HG02610 (cell line): Measurements from ENCODE around the gene TGM5.
"Not testable (repeated sequence)": the region's sequence is repeated elsewhere in the genome, so short reads cannot be mapped to it uniquely, and the experiment has no call there.

Source experiments
- ATAC-seq: cut with Tn5 transposase; IDR thresholded peaks from one replicate; pipeline ENCODE4 v1.9.1; 2021; ENCODE audit warnings: mild to moderate bottlenecking, moderate library complexity; ENCODE audit not compliant: unreplicated experiment

TGM5 gene

DNA sequence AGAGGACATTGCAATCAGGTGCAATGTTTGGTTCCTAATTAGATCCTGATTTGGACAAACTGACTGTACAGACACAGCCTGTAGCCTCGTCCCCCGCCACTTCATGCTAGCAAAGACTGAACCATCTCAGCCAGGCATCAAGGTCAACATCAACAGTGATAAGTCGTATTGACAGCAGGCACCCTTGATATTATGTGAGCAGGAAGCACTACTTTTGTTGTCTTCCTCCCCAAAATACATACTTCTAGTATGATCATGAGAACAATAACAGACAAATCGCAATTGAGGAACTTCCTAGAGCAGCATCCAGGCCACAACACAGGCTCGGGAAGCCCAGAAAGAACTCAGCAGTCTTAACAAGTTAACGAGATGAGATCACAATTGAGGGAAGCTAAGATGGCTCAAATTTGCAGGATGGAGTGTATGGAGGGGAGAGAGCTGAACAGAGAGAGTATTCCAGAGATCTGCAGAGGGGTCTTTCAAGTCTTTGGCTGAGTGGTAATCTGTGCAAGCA is 20.4 kb downstream of the TGM5 start:
- no peak for ATAC-seq

DNA sequence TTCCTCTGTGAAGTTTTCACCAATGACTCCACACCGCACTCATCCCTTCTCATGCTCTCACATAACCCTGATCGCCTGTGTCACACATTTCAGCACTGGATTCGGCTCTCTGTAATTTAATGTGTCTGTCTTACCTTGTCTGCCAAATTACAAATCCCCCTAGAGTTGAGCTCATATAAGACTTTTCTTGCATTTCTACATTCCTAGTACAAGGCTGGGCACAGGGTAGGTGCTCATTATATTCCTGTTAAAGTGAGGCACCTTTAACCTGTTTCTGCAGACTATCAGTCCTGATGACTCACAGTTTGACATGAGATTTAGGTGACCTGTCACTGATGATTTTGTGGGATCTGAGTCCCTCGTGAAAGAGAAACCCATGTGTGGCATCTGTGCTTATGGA is 22.6 kb downstream of the TGM5 start:
- no peak for ATAC-seq

DNA sequence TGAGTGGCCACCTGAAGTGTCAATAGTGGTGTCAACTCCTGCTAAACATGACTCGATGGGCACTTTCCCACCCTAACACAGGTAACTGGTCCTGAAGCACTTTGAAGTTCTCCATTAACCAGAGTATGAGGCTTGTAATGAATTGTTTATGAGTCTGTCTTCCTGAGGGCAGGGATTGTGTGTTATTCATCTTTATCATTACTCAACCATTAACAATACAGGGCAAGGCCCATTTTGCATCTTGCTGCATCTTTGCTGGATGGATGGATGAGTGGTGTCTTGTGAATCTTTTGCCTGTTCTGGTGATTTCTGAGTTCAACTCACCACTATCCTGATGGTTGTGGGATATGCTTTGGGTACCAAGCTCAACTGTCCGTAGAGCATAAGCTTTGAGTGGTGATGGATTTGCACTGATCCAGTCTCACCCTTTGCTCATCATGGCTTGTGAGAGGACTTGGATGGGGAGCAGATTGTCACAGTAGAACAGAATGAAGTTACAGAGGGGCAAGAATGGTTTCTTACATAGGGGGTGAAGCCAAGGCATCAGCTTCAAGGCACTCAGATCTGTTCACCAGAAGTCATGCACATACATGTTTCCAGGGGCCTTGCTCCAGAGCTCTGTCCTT is 23.6 kb downstream of the TGM5 start:
- no peak for ATAC-seq

DNA sequence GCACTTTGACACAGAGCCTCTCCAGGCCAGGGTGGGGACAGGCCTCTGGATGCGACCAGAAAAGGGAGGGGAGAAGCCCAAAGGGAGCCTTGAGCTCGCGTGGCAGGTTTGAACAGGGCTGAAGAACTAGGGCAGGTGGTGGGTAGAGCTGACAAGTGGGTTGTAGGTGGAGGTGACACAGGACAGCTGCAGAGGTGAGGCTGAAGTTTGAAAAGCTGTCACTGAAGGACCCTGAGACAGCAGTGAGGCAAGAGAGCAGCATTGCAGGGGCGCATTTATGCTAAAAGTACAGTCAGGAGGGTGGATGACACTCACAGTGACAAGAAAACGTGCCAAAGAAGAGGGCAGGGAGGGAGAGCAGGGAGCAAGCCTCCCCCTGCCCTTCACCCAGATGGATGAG is 24.1 kb downstream of the TGM5 start:
- ATAC-seq, result no peak

DNA sequence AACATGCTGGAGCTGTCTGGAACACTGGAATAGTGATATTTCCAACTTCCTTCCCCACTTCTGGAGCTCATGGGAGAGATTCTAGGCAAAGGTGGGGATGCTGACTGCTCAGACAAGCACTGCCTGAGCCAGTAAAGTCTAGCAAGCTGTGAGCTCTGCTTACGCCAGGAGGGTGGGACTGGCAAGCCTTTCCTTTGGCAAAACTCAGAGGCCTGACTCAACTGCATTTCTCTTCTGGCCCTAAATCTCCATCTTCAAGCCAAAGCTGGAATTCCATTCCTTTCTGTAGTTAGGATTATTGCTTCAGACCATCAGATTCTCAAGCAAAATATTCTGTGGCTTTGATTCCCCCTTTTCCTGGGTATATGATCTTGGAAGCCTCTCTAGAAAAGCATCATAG is 25.6 kb downstream of the TGM5 start:
- no peak for ATAC-seq

- no peak for ATAC-seq
Observed at GRCh38 chr15:43239732-43240491, 26.8 kb downstream of the TGM5 start.

- no peak for ATAC-seq
Observed at GRCh38 chr15:43238671-43239131, 28.0 kb downstream of the TGM5 start.

GRCh38 chr15:43237842-43238470 is 28.8 kb downstream of the TGM5 start:
- ATAC-seq, result no peak

GRCh38 chr15:43235536-43235935 is 31.2 kb downstream of the TGM5 start:
- no peak for ATAC-seq

DNA sequence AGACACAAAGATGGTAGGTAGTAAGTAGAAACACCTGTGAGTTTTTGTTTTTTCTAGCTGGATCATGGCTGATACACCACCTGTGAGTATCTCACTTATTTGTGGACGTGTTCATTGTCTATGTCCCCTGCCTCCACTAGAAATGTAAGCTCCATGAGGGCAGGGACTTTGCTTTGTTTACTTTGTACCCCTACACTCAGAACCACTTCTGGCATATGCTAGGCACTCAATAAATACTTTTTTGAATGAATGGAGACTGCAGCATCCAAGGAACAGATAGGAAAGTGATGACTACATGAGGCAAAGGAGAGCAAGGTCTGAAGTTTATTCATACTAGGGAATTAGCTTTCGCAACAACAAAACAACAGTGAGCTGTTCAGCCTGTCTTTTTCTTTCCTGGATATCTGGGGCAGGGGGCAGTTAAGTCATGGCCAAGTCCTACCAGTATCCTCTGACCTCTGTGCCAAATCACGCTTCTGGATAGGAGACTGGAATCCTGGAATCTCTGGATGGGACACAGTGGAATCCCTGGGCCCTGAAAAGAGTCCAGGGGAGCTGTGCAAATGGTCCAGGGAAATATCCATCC is 34.3 kb downstream of the TGM5 start:
- no peak for ATAC-seq

DNA sequence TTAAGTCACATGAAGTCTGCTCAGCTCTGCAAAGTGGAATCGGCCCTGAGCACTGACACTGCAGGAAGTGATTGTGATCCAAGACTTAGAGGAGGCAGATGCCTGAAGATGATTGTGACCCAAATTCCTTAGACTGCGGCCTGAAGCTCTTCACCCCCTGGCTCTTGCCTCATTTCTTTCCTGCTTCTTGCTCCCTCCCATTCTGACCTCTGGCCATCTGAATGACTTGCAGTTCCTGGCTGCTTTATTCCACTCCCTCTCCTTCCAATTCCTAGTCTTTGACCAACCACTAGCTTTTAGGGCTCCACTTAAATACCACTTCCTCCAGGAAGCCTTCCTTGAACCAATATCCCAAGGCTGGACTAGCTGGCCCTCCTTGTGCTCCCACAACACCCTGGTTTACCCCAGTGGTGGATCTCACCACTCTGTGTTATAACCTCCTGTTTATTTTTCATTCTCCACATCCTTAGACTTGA is 36.0 kb downstream of the TGM5 start:
- ATAC-seq, result no peak

GRCh38 chr15:43229977-43230376 is 36.8 kb downstream of the TGM5 start:
- ATAC-seq, result no peak

- ATAC-seq, result no peak
Observed at GRCh38 chr15:43226436-43227305, 40.1 kb downstream of the TGM5 start.

GRCh38 chr15:43225950-43226255 is 40.8 kb downstream of the TGM5 start:
- ATAC-seq, result not testable (repeated sequence)

DNA sequence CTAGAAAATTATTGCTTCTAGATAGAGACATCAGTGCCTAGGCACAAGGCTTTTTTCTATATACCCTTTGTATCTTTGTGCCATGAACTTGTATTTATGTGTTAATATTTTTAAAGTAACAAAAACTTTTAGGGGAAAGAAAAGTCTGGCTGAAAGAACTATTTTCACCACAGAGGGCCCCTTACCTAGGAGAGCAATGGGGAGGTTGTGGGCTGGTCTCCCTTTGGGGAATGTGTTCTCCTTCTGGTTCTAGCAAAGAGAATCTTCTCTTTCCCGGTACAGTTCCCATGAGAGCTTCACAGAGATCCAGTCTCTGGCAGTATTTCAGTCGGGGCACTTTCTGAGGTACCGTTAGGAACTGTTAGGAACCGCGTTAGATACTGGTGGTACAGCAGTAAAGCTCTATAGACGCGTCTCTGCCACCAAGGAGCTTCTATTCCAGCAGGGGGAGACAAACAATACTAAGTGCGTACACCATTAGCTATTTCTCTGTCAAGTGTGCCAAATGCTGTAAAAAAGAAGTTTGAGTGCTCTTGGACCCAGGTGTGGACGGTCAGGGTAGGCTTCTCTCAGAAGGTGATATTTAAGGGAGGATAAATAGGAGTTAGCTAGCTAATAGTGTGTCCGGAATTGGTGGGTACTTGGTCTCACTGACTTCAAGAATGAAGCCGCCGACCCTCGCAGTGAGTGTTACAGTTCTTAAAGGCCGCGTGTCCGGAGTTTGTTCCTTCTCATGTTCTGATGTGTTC is 41.4 kb downstream of the TGM5 start:
- ATAC-seq, result peak; percentile 45

DNA sequence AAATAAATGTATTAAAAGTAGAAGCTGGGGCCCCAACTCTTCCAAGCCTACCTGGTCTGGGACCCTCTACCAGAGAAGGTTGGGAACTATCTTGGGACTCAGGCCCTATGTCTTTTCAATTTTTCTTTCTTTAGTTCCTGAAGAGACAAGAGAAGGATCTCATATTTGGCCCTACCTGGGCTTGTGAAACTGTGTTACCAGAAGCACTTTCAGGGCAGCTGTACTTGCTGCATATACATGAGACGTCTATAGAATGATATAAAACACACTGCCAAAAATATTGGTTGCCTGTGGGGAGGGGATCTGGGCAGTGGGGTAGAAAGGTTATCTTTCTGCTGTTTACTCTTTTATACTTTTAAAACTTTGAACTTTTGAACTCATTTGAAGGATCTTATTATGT is 45.3 kb downstream of the TGM5 start:
- ATAC-seq, result no peak

- no peak for ATAC-seq
Observed at GRCh38 chr15:43220991-43221403, 45.7 kb downstream of the TGM5 start, which contains the start of gene EPB42. Gene EPB42 (minus strand): TSS chr15:43221018. CDS start chr15:43220825, 193 bp downstream.

DNA sequence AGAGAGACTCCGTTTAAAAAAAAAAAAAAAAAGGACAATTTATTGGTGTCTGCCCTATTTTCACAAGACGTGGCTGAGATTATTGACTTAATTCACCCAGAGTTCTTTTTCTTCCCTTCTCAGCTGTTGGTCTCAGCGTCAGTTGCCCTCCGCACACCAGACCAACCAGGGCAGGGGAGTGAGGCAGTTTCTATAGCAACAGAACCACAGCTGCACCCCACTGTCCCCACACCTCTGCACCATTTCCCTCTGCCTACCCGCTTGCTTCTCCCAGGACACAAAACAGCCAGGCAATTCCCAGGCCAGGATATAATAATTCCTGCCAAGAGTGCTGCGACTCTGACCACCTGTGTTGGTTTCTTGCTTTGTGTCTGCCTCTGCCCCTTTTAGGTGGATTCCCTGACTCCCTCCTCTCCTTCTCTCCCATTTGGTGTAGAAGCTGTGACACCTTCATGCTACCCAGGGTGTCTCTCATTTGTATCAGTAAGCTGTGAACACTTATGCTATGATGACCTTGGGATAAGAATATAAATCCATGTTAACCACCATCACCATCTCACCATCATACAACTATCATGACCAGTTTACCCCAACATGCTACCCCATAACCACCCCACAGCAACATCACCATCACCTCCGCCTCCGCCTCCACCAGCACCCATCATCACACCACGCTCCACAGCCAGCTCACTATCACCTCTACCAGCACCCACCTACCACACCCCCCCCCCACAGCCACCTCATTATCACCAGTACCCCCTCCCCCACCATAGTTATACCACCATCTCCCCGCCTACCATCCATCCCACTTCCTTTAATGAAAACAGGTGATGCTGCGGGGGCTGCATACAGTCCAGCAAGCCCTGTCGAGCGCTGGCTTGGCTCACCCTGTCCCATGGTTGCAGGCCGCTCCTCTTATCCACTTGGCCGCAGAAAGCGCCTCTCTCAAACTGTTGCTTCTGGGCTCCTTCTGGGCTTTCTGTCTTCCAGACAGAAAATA is 46.5 kb downstream of the TGM5 start:
- no peak for ATAC-seq
